Measurements from ENCODE around the gene IMMP2L. TPM values are rescaled to one million over a fixed set of nuclear protein-coding genes. Genes with fewer than 3 reads are reported as not detected.

Gene IMMP2L
- total RNA-seq, 4 donors from 2014 or later = 8.3 to 19.2 (median 17.8) TPM

DNA sequence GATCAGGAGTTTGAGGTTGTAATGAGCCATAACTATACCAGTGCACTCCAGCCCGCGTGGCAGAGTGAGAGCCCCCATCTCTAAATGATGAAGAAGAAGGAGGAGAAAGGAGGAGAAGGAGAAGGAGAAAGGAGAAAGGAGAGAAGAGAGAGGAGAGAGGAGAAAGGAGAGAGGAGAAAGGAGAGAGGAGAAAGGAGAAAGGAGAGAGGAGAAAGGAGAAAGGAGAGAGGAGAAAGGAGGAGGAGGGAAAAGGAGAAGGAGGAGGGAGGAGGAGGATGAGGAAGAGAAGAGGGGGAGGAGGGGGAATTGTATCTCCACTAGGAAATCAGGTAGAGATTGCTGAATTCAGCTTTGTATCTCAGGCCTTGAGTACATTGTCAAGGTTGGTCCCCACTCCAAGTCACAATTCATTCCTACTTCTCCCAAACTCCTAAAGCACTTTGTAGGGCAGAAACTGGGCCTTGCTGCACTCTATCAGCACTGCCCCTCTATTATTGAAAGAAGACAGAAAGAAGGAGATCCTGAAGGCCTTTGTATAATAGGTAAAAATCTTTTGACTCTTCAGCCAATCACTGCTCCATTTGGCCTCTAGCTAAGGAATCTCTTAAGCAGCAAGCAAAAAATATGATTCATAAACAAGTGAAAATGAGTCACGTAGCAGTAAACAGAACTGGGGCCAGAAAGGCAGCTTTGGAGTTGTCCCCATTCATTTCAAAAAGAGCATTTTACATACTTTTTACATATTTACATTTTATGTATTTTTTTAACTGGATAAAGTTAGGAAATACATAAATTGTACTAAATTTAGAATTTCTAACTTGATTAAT lies 178.0 kb downstream of the IMMP2L start:
- TF ChIP-seq, protein P1, sequence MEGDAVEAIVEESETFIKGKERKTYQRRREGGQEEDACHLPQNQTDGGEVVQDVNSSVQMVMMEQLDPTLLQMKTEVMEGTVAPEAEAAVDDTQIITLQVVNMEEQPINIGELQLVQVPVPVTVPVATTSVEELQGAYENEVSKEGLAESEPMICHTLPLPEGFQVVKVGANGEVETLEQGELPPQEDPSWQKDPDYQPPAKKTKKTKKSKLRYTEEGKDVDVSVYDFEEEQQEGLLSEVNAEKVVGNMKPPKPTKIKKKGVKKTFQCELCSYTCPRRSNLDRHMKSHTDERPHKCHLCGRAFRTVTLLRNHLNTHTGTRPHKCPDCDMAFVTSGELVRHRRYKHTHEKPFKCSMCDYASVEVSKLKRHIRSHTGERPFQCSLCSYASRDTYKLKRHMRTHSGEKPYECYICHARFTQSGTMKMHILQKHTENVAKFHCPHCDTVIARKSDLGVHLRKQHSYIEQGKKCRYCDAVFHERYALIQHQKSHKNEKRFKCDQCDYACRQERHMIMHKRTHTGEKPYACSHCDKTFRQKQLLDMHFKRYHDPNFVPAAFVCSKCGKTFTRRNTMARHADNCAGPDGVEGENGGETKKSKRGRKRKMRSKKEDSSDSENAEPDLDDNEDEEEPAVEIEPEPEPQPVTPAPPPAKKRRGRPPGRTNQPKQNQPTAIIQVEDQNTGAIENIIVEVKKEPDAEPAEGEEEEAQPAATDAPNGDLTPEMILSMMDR (IDR thresholded peaks at IDR 0.05 in 4 of 5, conservative IDR thresholded peaks at IDR 0.05 in 1 of 5) = no peak
- no peak for TF ChIP-seq POLR2A (IDR thresholded peaks at IDR 0.05)
- intact Hi-C loops (cut with DNase I; ENCODE audit: low total_unique reads) (no loop called here), in situ Hi-C loops (cut with MboI; ENCODE audit: low sequenced_read_pairs in 4 of 4) (no loop called here)
- DNase-seq (no peak), ATAC-seq (peak in 1 of 2 donors; percentile 74)
- Histone ChIP-seq H3K9me3 (no peaks in the 10 kb centered on the region), H3K4me3 (no peak overlapping the region), H3K4me1 (no peaks in the 10 kb centered on the region), H3K27me3 (no peaks in the 10 kb centered on the region), H3K27ac (no peak overlapping the region), H3K36me3 (no peaks in the 10 kb centered on the region)

DNA sequence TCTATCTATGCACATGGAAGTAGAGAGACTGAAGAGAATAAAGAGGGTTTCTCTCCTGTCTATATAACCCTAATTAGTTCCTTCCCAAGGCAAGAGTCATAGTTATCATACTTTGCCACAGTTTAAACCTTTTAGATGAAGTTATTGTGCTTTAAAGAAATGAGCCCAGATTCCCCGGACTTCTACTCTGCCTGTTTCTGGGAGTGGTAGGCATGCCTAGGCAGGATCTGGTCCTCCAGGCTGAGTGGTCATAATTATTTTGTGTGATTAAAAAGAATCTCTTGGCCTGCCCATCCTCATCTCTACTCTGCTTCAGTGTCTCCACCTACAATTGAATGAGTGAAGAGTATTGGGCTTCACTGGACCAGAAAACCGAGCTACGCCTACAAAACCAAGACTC lies 179.2 kb downstream of the IMMP2L start:
- Histone ChIP-seq H3K4me3 (no peak overlapping the region), H3K4me1 (no peaks in the 10 kb centered on the region), H3K27me3 (no peaks in the 10 kb centered on the region), H3K36me3 (no peaks in the 10 kb centered on the region), H3K27ac (no peak overlapping the region), H3K9me3 (no peaks in the 10 kb centered on the region)
- TF ChIP-seq POLR2A (IDR thresholded peaks at IDR 0.05) = no peak
- TF ChIP-seq, protein P1 (IDR thresholded peaks at IDR 0.05 in 4 of 5, conservative IDR thresholded peaks at IDR 0.05 in 1 of 5) = no peak
- in situ Hi-C loops (cut with MboI; ENCODE audit: low sequenced_read_pairs in 4 of 4) = no loop called here
- intact Hi-C loops (cut with DNase I; ENCODE audit: low total_unique reads) = no loop called here
- ATAC-seq (no peak), DNase-seq (no peak)

DNA sequence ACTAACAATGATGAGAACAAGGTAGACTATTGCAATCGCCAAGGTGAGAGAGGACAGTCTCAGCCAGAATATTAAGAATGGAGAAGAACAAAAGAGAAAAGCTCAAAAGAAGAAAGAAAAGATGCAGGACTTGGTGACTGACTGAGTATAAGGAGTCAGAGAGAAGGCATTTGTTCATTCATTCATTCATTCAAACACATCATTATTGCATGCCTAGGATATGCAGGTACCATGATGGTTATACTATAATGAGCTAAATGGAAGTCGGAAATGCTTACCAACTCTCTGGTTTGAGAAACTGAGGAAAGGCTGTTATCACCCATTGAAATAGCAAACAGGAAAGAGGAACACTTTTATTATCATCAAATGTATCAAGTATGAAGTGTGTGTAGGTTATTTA lies 180.7 kb downstream of the IMMP2L start:
- in situ Hi-C loops (cut with MboI; ENCODE audit: low sequenced_read_pairs in 4 of 4) (no loop called here), intact Hi-C loops (cut with DNase I; ENCODE audit: low total_unique reads) (no loop called here)
- TF ChIP-seq POLR2A (IDR thresholded peaks at IDR 0.05) = no peak
- TF ChIP-seq, protein P1 (IDR thresholded peaks at IDR 0.05 in 4 of 5, conservative IDR thresholded peaks at IDR 0.05 in 1 of 5) = no peak
- H3K9me3 ChIP-seq = no peaks in the 10 kb centered on the region
- no peak for ATAC-seq
- H3K4me1 ChIP-seq = no peaks in the 10 kb centered on the region
- H3K4me3 ChIP-seq = no peak overlapping the region
- H3K27me3 ChIP-seq = no peaks in the 10 kb centered on the region
- H3K36me3 ChIP-seq = no peaks in the 10 kb centered on the region
- no peak overlapping the region for H3K27ac ChIP-seq
- no peak for DNase-seq

DNA sequence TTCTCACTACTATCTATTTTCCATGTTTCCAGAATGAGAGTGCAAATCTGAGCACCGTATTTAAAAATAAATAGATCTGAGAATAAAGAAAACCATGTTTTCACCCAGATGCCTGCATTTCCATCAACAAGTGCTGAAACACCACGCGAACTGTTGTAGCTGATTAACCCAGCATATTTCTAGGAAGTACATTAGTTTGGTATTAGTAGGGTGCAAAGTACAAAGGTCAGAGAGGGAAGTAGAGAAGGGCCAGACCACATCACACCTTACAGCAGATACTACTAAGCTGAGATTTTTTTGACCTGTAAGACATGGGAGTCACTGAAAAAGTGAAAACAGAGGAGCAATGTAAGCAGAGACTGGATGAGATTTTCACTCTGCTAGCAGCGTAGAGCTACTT lies 181.3 kb downstream of the IMMP2L start:
- no peaks in the 10 kb centered on the region for H3K36me3 ChIP-seq
- no peaks in the 10 kb centered on the region for H3K4me1 ChIP-seq
- no peak overlapping the region for H3K4me3 ChIP-seq
- H3K27ac ChIP-seq = no peak overlapping the region
- in situ Hi-C loops (cut with MboI; ENCODE audit: low sequenced_read_pairs in 4 of 4) (no loop called here), intact Hi-C loops (cut with DNase I; ENCODE audit: low total_unique reads) (no loop called here)
- ATAC-seq (no peak), DNase-seq (no peak)
- no peaks in the 10 kb centered on the region for H3K9me3 ChIP-seq
- H3K27me3 ChIP-seq = no peaks in the 10 kb centered on the region
- TF ChIP-seq, protein P1 (IDR thresholded peaks at IDR 0.05 in 4 of 5, conservative IDR thresholded peaks at IDR 0.05 in 1 of 5) = no peak
- no peak for TF ChIP-seq POLR2A (IDR thresholded peaks at IDR 0.05)

Measured in gastrocnemius medialis (tissue), 4 donors.